Activated CD4-positive, alpha-beta T cell treated with anti-CD3 and anti-CD28 coated beads for 4 hours (primary cell): ENCODE data around the gene NUP37.
"Not testable (repeated sequence)": the region's sequence is repeated elsewhere in the genome, so short reads cannot be mapped to it uniquely, and the experiment has no call there.

Experiments used
- DNase-seq, 2 donors: peaks; one replicate each; pipeline ENCODE4 v3.0.0-alpha.2; 2020

NUP37 gene

GRCh38 chr12:102119674-102120563, at the start of gene NUP37, which contains the start of gene PARPBP:
Gene NUP37, minus strand, starts transcription at chr12:102120114. Its CDS starts 1,596 bp downstream, at chr12:102118518.
Gene PARPBP, plus strand, starts transcription at chr12:102120183. Its CDS starts 3,706 bp downstream, at chr12:102123889.
- peak; percentile 82 to 88 for DNase-seq

- no peak for DNase-seq
Observed at GRCh38 chr12:102167821-102168604, 48.1 kb upstream of the NUP37 start.

- DNase-seq: no peak
Observed at GRCh38 chr12:102163383-102163782, 43.5 kb upstream of the NUP37 start.

- DNase-seq: not testable (repeated sequence)
Observed at GRCh38 chr12:102155206-102155605, 35.3 kb upstream of the NUP37 start.

- DNase-seq: not testable (repeated sequence)
Observed at GRCh38 chr12:102147062-102147587, 27.2 kb upstream of the NUP37 start.

- no peak for DNase-seq
Observed at GRCh38 chr12:102144221-102144620, 24.3 kb upstream of the NUP37 start.

- DNase-seq: not testable (repeated sequence)
Observed at GRCh38 chr12:102142866-102143373, 23.0 kb upstream of the NUP37 start.

GRCh38 chr12:102137619-102138018, 17.7 kb upstream of the NUP37 start:
- not testable (repeated sequence) for DNase-seq

GRCh38 chr12:102131442-102131841, 11.5 kb upstream of the NUP37 start:
- DNase-seq: not testable (repeated sequence)

GRCh38 chr12:102130720-102131119, 10.8 kb upstream of the NUP37 start:
- DNase-seq: not testable (repeated sequence)

GRCh38 chr12:102121328-102121727, 1.4 kb upstream of the NUP37 start:
- DNase-seq: not testable (repeated sequence)

GRCh38 chr12:102120886-102121285, 972 bp upstream of the NUP37 start:
- DNase-seq: no peak

- DNase-seq: no peak
Observed at GRCh38 chr12:102120564-102120873, 605 bp upstream of the NUP37 start.

- DNase-seq: no peak
Observed at GRCh38 chr12:102118874-102119273, 1.0 kb downstream of the NUP37 start.

- DNase-seq: no peak
Observed at GRCh38 chr12:102116392-102116791, 3.5 kb downstream of the NUP37 start.

GRCh38 chr12:102114212-102114611, 5.7 kb downstream of the NUP37 start:
- DNase-seq: no peak

GRCh38 chr12:102110782-102111181, 9.1 kb downstream of the NUP37 start:
- DNase-seq: no peak

GRCh38 chr12:102107970-102108369, 11.9 kb downstream of the NUP37 start:
- DNase-seq: no peak

GRCh38 chr12:102106905-102107304, 13.0 kb downstream of the NUP37 start:
- no peak for DNase-seq

- no peak for DNase-seq
Observed at GRCh38 chr12:102096855-102097254, 23.1 kb downstream of the NUP37 start.

- DNase-seq: no peak
Observed at GRCh38 chr12:102095677-102096263, 24.1 kb downstream of the NUP37 start.

- no peak for DNase-seq
Observed at GRCh38 chr12:102093319-102093718, 26.6 kb downstream of the NUP37 start.
